ENCODE measurements around the gene ENTHD1. TPM values are rescaled to one million over a fixed set of nuclear protein-coding genes. Genes with fewer than 3 reads are reported as not detected.

ENTHD1 gene
- total and polyA plus RNA-seq, 9 of the 15 experiments (the other 6 are each of a cell fraction or from before 2014, with no cell fraction given), result 0.13 to 0.98 (median 0.35) TPM

DNA sequence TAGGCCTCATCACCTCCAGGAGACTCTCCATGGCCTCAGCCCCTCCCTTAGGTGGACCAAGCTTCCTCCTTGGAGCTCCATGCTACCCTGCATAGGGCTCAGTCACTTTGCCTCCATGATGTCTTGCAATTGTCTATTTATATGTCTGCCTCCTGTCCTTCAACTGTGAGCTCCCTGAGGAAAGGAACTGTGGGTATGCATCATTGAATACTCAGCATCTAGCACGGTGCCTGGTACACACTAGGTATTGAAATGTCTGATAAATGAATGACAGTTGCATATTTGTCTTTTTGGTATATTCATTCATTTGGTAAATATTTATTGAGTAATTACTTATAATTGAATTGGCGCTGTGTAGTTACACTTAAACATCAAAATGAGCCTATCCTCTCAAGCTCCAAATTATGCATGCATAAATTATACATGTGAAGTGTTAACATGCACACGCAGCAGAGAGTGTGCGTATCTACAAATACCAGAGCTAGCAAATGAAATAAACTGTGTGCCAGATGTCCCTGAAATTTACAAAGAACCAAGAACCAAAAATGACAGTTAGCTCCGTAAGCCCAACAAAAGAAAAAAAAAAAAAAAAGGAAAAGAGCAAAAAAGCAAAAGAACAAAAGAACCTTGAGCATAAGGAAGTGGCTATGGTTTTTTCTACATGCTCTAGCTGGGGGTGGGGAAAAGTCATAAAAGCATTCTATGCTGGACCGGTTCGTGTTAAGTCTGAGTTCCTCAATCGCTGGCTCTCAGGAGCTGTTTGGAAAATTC lies 32.5 kb upstream of the ENTHD1 start:
- H3K27ac ChIP-seq (ENCODE audit: extremely low read depth, low read depth, low read length), result peak overlapping the region; percentile 6; the same call in 1 of the 3 replicates
- TF ChIP-seq PRDM10 (IDR thresholded peaks at IDR 0.05; ENCODE audit: partially characterized antibody) (no peak), ZNF707 (CRISPR knock-in tag; conservative IDR thresholded peaks at IDR 0.05) (no peak), SPI1 (IDR thresholded peaks at IDR 0.05; ENCODE audit: borderline replicate concordance, low read depth, low read length) (0 out of 2 replicates have a peak, but pooled peaks have one; percentile 5), GATA2 (CRISPR knock-in tag; IDR thresholded peaks at IDR 0.05) (no peak)
- TF ChIP-seq, protein P1, sequence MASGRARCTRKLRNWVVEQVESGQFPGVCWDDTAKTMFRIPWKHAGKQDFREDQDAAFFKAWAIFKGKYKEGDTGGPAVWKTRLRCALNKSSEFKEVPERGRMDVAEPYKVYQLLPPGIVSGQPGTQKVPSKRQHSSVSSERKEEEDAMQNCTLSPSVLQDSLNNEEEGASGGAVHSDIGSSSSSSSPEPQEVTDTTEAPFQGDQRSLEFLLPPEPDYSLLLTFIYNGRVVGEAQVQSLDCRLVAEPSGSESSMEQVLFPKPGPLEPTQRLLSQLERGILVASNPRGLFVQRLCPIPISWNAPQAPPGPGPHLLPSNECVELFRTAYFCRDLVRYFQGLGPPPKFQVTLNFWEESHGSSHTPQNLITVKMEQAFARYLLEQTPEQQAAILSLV (tag; IDR thresholded peaks at IDR 0.05), result no peak
- TF ChIP-seq, protein P2, sequence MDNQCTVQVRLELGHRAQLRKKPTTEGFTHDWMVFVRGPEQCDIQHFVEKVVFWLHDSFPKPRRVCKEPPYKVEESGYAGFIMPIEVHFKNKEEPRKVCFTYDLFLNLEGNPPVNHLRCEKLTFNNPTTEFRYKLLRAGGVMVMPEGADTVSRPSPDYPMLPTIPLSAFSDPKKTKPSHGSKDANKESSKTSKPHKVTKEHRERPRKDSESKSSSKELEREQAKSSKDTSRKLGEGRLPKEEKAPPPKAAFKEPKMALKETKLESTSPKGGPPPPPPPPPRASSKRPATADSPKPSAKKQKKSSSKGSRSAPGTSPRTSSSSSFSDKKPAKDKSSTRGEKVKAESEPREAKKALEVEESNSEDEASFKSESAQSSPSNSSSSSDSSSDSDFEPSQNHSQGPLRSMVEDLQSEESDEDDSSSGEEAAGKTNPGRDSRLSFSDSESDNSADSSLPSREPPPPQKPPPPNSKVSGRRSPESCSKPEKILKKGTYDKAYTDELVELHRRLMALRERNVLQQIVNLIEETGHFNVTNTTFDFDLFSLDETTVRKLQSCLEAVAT (IDR thresholded peaks at IDR 0.05), result peak in 1 of 2 experiments; percentile 44; a peak in 1 of 4 replicates
- TF ChIP-seq, protein P3, sequence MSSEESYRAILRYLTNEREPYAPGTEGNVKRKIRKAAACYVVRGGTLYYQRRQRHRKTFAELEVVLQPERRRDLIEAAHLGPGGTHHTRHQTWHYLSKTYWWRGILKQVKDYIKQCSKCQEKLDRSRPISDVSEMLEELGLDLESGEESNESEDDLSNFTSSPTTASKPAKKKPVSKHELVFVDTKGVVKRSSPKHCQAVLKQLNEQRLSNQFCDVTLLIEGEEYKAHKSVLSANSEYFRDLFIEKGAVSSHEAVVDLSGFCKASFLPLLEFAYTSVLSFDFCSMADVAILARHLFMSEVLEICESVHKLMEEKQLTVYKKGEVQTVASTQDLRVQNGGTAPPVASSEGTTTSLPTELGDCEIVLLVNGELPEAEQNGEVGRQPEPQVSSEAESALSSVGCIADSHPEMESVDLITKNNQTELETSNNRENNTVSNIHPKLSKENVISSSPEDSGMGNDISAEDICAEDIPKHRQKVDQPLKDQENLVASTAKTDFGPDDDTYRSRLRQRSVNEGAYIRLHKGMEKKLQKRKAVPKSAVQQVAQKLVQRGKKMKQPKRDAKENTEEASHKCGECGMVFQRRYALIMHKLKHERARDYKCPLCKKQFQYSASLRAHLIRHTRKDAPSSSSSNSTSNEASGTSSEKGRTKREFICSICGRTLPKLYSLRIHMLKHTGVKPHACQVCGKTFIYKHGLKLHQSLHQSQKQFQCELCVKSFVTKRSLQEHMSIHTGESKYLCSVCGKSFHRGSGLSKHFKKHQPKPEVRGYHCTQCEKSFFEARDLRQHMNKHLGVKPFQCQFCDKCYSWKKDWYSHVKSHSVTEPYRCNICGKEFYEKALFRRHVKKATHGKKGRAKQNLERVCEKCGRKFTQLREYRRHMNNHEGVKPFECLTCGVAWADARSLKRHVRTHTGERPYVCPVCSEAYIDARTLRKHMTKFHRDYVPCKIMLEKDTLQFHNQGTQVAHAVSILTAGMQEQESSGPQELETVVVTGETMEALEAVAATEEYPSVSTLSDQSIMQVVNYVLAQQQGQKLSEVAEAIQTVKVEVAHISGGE (CRISPR knock-in tag; IDR thresholded peaks at IDR 0.05), result no peak
- CTCF ChIA-PET (ENCODE audit: low intra/inter-chr PET ratio), result no interaction called here
- DNase-seq (ENCODE audit: extremely low read depth in 1 of 4, low spot score in 3 of 4) (no peak), FAIRE-seq (no peak), ATAC-seq (no peak)
- H4K20me1 ChIP-seq (replicated peaks; ENCODE audit: control insufficient read depth, insufficient read depth, low read length), result no peaks in the 10 kb centered on the region
- H3K79me2 ChIP-seq (ENCODE audit: control insufficient read depth, insufficient read depth, low read length), result peaks cover 22% of the 10 kb centered on the region; the same call in 2 of the 3 replicates
- no peaks in the 10 kb centered on the region for H3K36me3 ChIP-seq (ENCODE audit: control insufficient read depth, insufficient read depth, low read length)
- H3K4me1 ChIP-seq (replicated peaks in 1 of 2; ENCODE audit: control insufficient read depth in 2 of 2, insufficient read depth in 2 of 2, low read length in 2 of 2), result peaks cover 12 to 50% of the 10 kb centered on the region in 2 experiments; a peak in 4 of 5 replicates
- peak overlapping the region in 1 of 2 experiments; percentile 10; a peak in 2 of 4 replicates for H3K9ac ChIP-seq (ENCODE audit: insufficient read depth in 1 of 2, low read depth in 2 of 2, low read length in 2 of 2)
- in situ Hi-C loops (cut with MboI) (no loop called here), intact Hi-C loops (cut with micrococcal nuclease) (loop anchor here (10.0 kb wide), 1 partner anchor 71 kb away; no protein-coding TSS in a partner anchor)
- no peak overlapping the region for H3K4me3 ChIP-seq
- WGBS (ENCODE audit: insufficient coverage, low coverage, missing lambda C conversion rate), result 58% methylated on average over 7 of the region's 8 CpGs
- no peaks in the 10 kb centered on the region for H3K9me1 ChIP-seq (ENCODE audit: control insufficient read depth, insufficient read depth, low read length)
- no peaks in the 10 kb centered on the region for H3K27me3 ChIP-seq (ENCODE audit: control insufficient read depth in 2 of 2, insufficient read depth in 2 of 2, low read length in 2 of 2)
- no TSS peak for BruUV-seq (replicated peaks)
- peak overlapping the region; percentile 70 for H2AFZ ChIP-seq (ENCODE audit: low read depth, low read length)
- POLR2A ChIA-PET, result interaction anchor here (0.6 to 3.0 kb wide), 6 partner anchors 10 to 116 kb away, joined by 3 to 13 read pairs (median 4); no protein-coding TSS in a partner anchor
- peak overlapping the region; percentile 51; the same call in 1 of the 2 replicates for H3K4me2 ChIP-seq (ENCODE audit: insufficient read depth, low read length)
- H3K9me3 ChIP-seq (replicated peaks; ENCODE audit: control insufficient read depth, insufficient read depth, low read depth, low read length), result no peaks in the 10 kb centered on the region; the same call in 1 of the 2 replicates

Measured in K562 (cell line).